Esophagus squamous epithelium (tissue), 4 donors: ENCODE data around the gene UNKL.

Experiments
- POLR2A ChIP-seq, 4 donors: fragments of 450-650 bp; IDR thresholded peaks; one replicate each; pipeline ENCODE4 v1.6.1; 2017; ENCODE audit warnings: antibody characterized with exemption in 4 of 4, mild to moderate bottlenecking in 4 of 4, moderate library complexity in 3 of 4
- TF ChIP-seq, protein P1 (sequence below), 6 experiments: fragments of 450-650 bp in 4 of 6; fragments of 200-600 bp in 2 of 6; sonication (generic) in 2 of 6; IDR thresholded peaks; one replicate each; pipeline ENCODE4 v1.5.1; 2016 to 2019; ENCODE audit warnings: antibody characterized with exemption in 6 of 6, mild to moderate bottlenecking in 4 of 6, moderate library complexity in 4 of 6

- no peak for TF ChIP-seq POLR2A (IDR thresholded peaks at IDR 0.05)
- TF ChIP-seq, protein P1, sequence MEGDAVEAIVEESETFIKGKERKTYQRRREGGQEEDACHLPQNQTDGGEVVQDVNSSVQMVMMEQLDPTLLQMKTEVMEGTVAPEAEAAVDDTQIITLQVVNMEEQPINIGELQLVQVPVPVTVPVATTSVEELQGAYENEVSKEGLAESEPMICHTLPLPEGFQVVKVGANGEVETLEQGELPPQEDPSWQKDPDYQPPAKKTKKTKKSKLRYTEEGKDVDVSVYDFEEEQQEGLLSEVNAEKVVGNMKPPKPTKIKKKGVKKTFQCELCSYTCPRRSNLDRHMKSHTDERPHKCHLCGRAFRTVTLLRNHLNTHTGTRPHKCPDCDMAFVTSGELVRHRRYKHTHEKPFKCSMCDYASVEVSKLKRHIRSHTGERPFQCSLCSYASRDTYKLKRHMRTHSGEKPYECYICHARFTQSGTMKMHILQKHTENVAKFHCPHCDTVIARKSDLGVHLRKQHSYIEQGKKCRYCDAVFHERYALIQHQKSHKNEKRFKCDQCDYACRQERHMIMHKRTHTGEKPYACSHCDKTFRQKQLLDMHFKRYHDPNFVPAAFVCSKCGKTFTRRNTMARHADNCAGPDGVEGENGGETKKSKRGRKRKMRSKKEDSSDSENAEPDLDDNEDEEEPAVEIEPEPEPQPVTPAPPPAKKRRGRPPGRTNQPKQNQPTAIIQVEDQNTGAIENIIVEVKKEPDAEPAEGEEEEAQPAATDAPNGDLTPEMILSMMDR (IDR thresholded peaks at IDR 0.05) = no peak
Measured at GRCh38 chr16:1317479-1318267, 96.8 kb downstream of the UNKL start.
